Endothelial cell of umbilical vein (primary cell): ENCODE data around the gene TRAPPC4. TPM values are rescaled to one million over a fixed set of nuclear protein-coding genes. Genes with fewer than 3 reads are reported as not detected.
"Not testable (repeated sequence)": the region's sequence is repeated elsewhere in the genome, so short reads cannot be mapped to it uniquely, and the experiment has no call there.

Source experiments
- BruUV-seq: library from RNA; stranded (reverse); fragments of 400-500 nt; replicated peaks from 2 replicates; lab custom pipeline; 2021; lab: Mats Ljungman, UMichigan
- CTCF ChIA-PET: fragments of 300-600, 350-600 bp; sonication (Branson Sonifier 250); formaldehyde crosslinking; loops from one replicate; lab custom pipeline; 2021; ENCODE audit warnings: antibody characterized with exemption, inconsistent platforms; lab: Charles Lee
- POLR2A ChIA-PET: fragments of 300-600, 350-600 bp; sonication (Branson Sonifier 250); formaldehyde crosslinking; loops from one replicate; lab custom pipeline; 2021; ENCODE audit warnings: antibody characterized with exemption, inconsistent platforms; lab: Charles Lee
- DNase-seq: peaks from one replicate; pipeline ENCODE4 v3.0.0-alpha.2; 2011; ENCODE audit warnings: low read depth, low spot score
- FAIRE-seq: peaks from 2 replicates; lab custom pipeline; 2011; peaks lifted over from hg19 to GRCh38; lab: Jason Lieb, UNC
- H2AFZ ChIP-seq: 2 replicates; pipeline ENCODE4 v1.6.0; 2012; ENCODE audit warnings: low read depth, low read length, control low read depth, inconsistent platforms
- H3K27ac ChIP-seq: 2 replicates; pipeline ENCODE4 v1.5.1; 2011; ENCODE audit warnings: low read depth, mild to moderate bottlenecking, control low read depth, low read length, moderate library complexity; ENCODE audit not compliant: insufficient read depth
- H3K27me3 ChIP-seq, 2 experiments: 2 replicates each; pipeline versions ENCODE4 v1.6.0 to v1.6.1; 2011; ENCODE audit warnings: low read length in 2 of 2, mixed read lengths in 1 of 2; ENCODE audit not compliant: control insufficient read depth in 2 of 2, insufficient read depth in 2 of 2
- H3K36me3 ChIP-seq, 2 experiments: 2 replicates in 1 of 2; 3 replicates in 1 of 2; pipeline ENCODE4 v1.5.1; 2011; ENCODE audit warnings: low read length in 2 of 2, mild to moderate bottlenecking in 1 of 2, moderate library complexity in 1 of 2; ENCODE audit not compliant: control insufficient read depth in 2 of 2, insufficient read depth in 2 of 2; ENCODE audit errors: extremely low read depth in 1 of 2
- H3K4me1 ChIP-seq: 3 replicates; pipeline ENCODE4 v1.5.1; 2011; ENCODE audit warnings: mild to moderate bottlenecking, low read length; ENCODE audit not compliant: control insufficient read depth, insufficient read depth; ENCODE audit errors: extremely low read depth
- H3K4me2 ChIP-seq: 2 replicates; pipeline ENCODE4 v1.6.1; 2011; ENCODE audit warnings: low read length, control low read depth, mixed read lengths; ENCODE audit not compliant: insufficient read depth
- H3K4me3 ChIP-seq, 3 experiments: fragments of 200-600 bp in 1 of 3; sonication (generic), shearing (Covaris generic) in 1 of 3; replicated peaks in 1 of 3; 2 replicates each; pipeline ENCODE4 v1.5.1; 2011 to 2016; ENCODE audit warnings: control low read depth in 3 of 3, low read length in 3 of 3, mild to moderate bottlenecking in 2 of 3, inconsistent platforms in 1 of 3, low read depth in 1 of 3, moderate library complexity in 1 of 3; ENCODE audit not compliant: insufficient read depth in 1 of 3
- H3K79me2 ChIP-seq: 2 replicates; pipeline ENCODE4 v1.6.0; 2012; ENCODE audit warnings: low read length, inconsistent platforms; ENCODE audit not compliant: control insufficient read depth, insufficient read depth
- H3K9ac ChIP-seq: replicated peaks from 2 replicates; pipeline ENCODE3; 2011; ENCODE audit warnings: low read length, control low read depth; ENCODE audit not compliant: insufficient read depth; ENCODE audit errors: extremely low read depth
- H3K9me1 ChIP-seq: replicated peaks from 3 replicates; pipeline ENCODE4 v1.6.0; 2011; ENCODE audit warnings: mild to moderate bottlenecking, low read length; ENCODE audit not compliant: control insufficient read depth, insufficient read depth; ENCODE audit errors: extremely low read depth
- H3K9me3 ChIP-seq: replicated peaks from 2 replicates; pipeline ENCODE4 v1.5.1; 2012; ENCODE audit warnings: low read length, inconsistent platforms; ENCODE audit not compliant: control insufficient read depth, insufficient read depth
- H4K20me1 ChIP-seq: replicated peaks from 2 replicates; pipeline ENCODE3; 2011; ENCODE audit warnings: mild to moderate bottlenecking, low read length; ENCODE audit not compliant: control insufficient read depth, insufficient read depth; ENCODE audit errors: extremely low read depth
- EZH2 ChIP-seq: IDR thresholded peaks from 2 replicates; pipeline ENCODE4 v1.6.1; 2012; ENCODE audit warnings: borderline replicate concordance, low read depth, mild to moderate bottlenecking, moderate library complexity, low read length, inconsistent platforms; ENCODE audit not compliant: severe bottlenecking
- FOS ChIP-seq: IDR thresholded peaks from 2 replicates; pipeline ENCODE4 v1.6.1; 2011; ENCODE audit warnings: mild to moderate bottlenecking, low read length, moderate library complexity, borderline replicate concordance; ENCODE audit not compliant: insufficient read depth
- JUN ChIP-seq: IDR thresholded peaks from 2 replicates; pipeline ENCODE4 v1.6.1; 2011; ENCODE audit warnings: borderline replicate concordance, low read depth; ENCODE audit not compliant: insufficient read length, insufficient read depth
- POLR2A ChIP-seq: IDR thresholded peaks from 2 replicates; pipeline ENCODE4 v1.6.1; 2012; ENCODE audit warnings: low read depth, mild to moderate bottlenecking, control low read depth, low read length
- POLR2AphosphoS5 ChIP-seq: IDR thresholded peaks from 2 replicates; pipeline ENCODE4 v1.6.1; 2012; ENCODE audit warnings: low read depth, mild to moderate bottlenecking, control low read depth, low read length, moderate library complexity; ENCODE audit not compliant: insufficient read depth
- dilution Hi-C: fragments of 300-500 bp; cut with MboI; formaldehyde crosslinking; loops from one replicate; pipeline ENCODE4 v1.15.0; 2019; ENCODE audit warnings: low sequenced_read_pairs; ENCODE audit not compliant: extremely low pct_ligation_motif_present
- intact Hi-C: fragments of 100-400 bp; cut with micrococcal nuclease; formaldehyde crosslinking; loops from one replicate; pipeline ENCODE4 v1.10.0; 2022
- polyA plus RNA-seq, 4 experiments: library from polyadenylated mRNA; depleted of rRNA in 3 of 4; stranded (reverse) in 3 of 4; unstranded in 1 of 4; fragments of >200 nt; gene quantifications; 2 replicates each; pipeline versions ENCODE4 v1.2.1 to v1.2.3, GENCODE V29; 2011 to 2012; ENCODE audit warnings: missing spikeins in 1 of 4
- total RNA-seq: library from RNA; stranded (reverse); gene quantifications from 2 replicates; pipeline ENCODE4 v1.2.3, GENCODE V29; 2021
- TF ChIP-seq, protein P1 (sequence below), 2 donors: IDR thresholded peaks; 1 replicate in 1 of 2; 2 replicates in 1 of 2; pipeline ENCODE4 v1.5.1; 2011; ENCODE audit warnings: low read length in 2 of 2, mild to moderate bottlenecking in 2 of 2, moderate library complexity in 2 of 2, control low read depth in 1 of 2, inconsistent platforms in 1 of 2, low read depth in 1 of 2; ENCODE audit not compliant: insufficient read depth in 1 of 2; ENCODE audit errors: extremely low read depth in 1 of 2

Gene TRAPPC4
- total and polyA plus RNA-seq, 2 donors (not counting 3 experiments of a cell fraction or from before 2014, with no cell fraction given): 64.2 to 224 TPM

GRCh38 chr11:118988280-118988679 lies 30.3 kb upstream of the TRAPPC4 start:
- FAIRE-seq: no peak
- H3K9ac ChIP-seq: no peak overlapping the region

DNA sequence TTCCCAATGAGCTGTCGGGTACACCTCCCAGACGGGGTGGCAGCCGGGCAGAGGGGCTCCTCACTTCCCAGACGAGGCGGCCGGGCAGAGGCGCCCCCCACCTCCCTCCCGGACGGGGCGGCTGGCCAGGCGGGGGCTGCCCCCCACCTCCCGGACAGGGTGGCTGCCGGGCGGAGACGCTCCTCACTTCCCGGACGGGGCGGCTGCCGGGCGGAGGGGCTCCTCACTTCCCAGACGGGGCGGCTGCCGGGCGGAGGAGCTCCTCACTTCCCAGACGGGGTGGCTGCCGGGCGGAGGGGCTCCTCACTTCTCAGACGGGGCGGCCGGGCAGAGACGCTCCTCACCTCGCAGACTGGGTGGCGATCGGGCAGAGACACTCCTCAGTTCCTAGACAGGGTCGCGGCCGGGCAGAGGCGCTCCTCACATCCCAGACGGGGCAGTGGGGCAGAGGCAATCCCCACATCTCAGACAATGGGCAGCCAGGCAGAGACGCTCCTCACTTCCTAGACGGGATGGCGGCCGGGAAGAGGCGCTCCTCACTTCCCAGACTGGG lies 27.0 kb upstream of the TRAPPC4 start:
- H3K79me2 ChIP-seq, H2AFZ ChIP-seq, H3K9me3 ChIP-seq, H3K27ac ChIP-seq, H3K4me2 ChIP-seq, H3K9me1 ChIP-seq, DNase-seq, H3K27me3 ChIP-seq, H3K4me3 ChIP-seq, CTCF ChIA-PET, BruUV-seq, H3K4me1 ChIP-seq, H4K20me1 ChIP-seq, POLR2A ChIA-PET, FAIRE-seq, dilution Hi-C loops, H3K9ac ChIP-seq, H3K36me3 ChIP-seq, intact Hi-C loops: not testable (repeated sequence)

More at GRCh38 chr11:118988280-118988679, 30.3 kb upstream of the TRAPPC4 start:
- DNase-seq: no peak
- H4K20me1 ChIP-seq: no peaks in the 10 kb centered on the region
- no peaks in the 10 kb centered on the region for H3K9me3 ChIP-seq
- CTCF ChIA-PET: interaction anchor here (1.3 kb wide), 1 partner anchor 11 kb away, joined by 3 read pairs; no protein-coding TSS in a partner anchor
- no peak overlapping the region for H2AFZ ChIP-seq
- no peak overlapping the region for H3K27ac ChIP-seq
- no peaks in the 10 kb centered on the region for H3K4me1 ChIP-seq
- intact Hi-C loops: no loop called here
- no peaks in the 10 kb centered on the region for H3K36me3 ChIP-seq
- BruUV-seq: no TSS peak
- dilution Hi-C loops: no loop called here
- H3K4me2 ChIP-seq: no peak overlapping the region
- H3K4me3 ChIP-seq: no peak overlapping the region
- TF ChIP-seq JUN (no peak), EZH2 (no peak), POLR2AphosphoS5 (no peak), POLR2A (no peak), FOS (no peak)
- TF ChIP-seq, protein P1, sequence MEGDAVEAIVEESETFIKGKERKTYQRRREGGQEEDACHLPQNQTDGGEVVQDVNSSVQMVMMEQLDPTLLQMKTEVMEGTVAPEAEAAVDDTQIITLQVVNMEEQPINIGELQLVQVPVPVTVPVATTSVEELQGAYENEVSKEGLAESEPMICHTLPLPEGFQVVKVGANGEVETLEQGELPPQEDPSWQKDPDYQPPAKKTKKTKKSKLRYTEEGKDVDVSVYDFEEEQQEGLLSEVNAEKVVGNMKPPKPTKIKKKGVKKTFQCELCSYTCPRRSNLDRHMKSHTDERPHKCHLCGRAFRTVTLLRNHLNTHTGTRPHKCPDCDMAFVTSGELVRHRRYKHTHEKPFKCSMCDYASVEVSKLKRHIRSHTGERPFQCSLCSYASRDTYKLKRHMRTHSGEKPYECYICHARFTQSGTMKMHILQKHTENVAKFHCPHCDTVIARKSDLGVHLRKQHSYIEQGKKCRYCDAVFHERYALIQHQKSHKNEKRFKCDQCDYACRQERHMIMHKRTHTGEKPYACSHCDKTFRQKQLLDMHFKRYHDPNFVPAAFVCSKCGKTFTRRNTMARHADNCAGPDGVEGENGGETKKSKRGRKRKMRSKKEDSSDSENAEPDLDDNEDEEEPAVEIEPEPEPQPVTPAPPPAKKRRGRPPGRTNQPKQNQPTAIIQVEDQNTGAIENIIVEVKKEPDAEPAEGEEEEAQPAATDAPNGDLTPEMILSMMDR (IDR thresholded peaks at IDR 0.05; ENCODE audit: extremely low read depth in 1 of 2, insufficient read depth in 1 of 2, low read depth in 1 of 2, low read length in 2 of 2): no peak
- H3K27me3 ChIP-seq: no peaks in the 10 kb centered on the region
- H3K9me1 ChIP-seq: no peaks in the 10 kb centered on the region
- H3K79me2 ChIP-seq: no peaks in the 10 kb centered on the region
- POLR2A ChIA-PET: no interaction called here
